COR-L47 (cell line): ENCODE data around the gene ADRA2C.

Experiments
- DNase-seq: peaks from one replicate; lab custom pipeline; 2025; lab: John Stamatoyannopoulos, UW

Gene ADRA2C

GRCh38 chr4:3797831-3798790 lies 31.9 kb downstream of the ADRA2C start:
- no peak for DNase-seq

- no peak for DNase-seq
These were observed 33.3 kb downstream of the ADRA2C start for GRCh38 chr4:3799496-3799895.

GRCh38 chr4:3800351-3800750 lies 34.2 kb downstream of the ADRA2C start:
- no peak for DNase-seq

- DNase-seq, result no peak
These were observed 35.3 kb downstream of the ADRA2C start for GRCh38 chr4:3801521-3801920.

- DNase-seq, result peak; percentile 65
These were observed 35.9 kb downstream of the ADRA2C start for GRCh38 chr4:3801931-3802550.

GRCh38 chr4:3802571-3803474 lies 36.6 kb downstream of the ADRA2C start:
- DNase-seq, result no peak

- no peak for DNase-seq
These were observed 37.3 kb downstream of the ADRA2C start for GRCh38 chr4:3803475-3803847.

GRCh38 chr4:3803946-3804345 lies 37.8 kb downstream of the ADRA2C start:
- no peak for DNase-seq

- no peak for DNase-seq
These were observed 38.8 kb downstream of the ADRA2C start for GRCh38 chr4:3805026-3805425.

GRCh38 chr4:3805731-3806130 lies 39.5 kb downstream of the ADRA2C start:
- no peak for DNase-seq

GRCh38 chr4:3807311-3807710 lies 41.1 kb downstream of the ADRA2C start:
- no peak for DNase-seq

- no peak for DNase-seq
These were observed 41.8 kb downstream of the ADRA2C start for GRCh38 chr4:3807822-3808496.

GRCh38 chr4:3808597-3808996 lies 42.4 kb downstream of the ADRA2C start:
- no peak for DNase-seq

- DNase-seq, result no peak
These were observed 42.8 kb downstream of the ADRA2C start for GRCh38 chr4:3809028-3809427.

- DNase-seq, result no peak
These were observed 43.4 kb downstream of the ADRA2C start for GRCh38 chr4:3809451-3810110.

- DNase-seq, result no peak
These were observed 44.0 kb downstream of the ADRA2C start for GRCh38 chr4:3810111-3810680.

GRCh38 chr4:3810796-3811485 lies 44.8 kb downstream of the ADRA2C start:
- DNase-seq, result no peak

GRCh38 chr4:3811621-3812020 lies 45.4 kb downstream of the ADRA2C start:
- no peak for DNase-seq

GRCh38 chr4:3812211-3812934 lies 46.2 kb downstream of the ADRA2C start:
- DNase-seq, result no peak
